ENCODE results near the gene CDH23. TPM values are rescaled to one million over a fixed set of nuclear protein-coding genes. Genes with fewer than 3 reads are reported as not detected.

CDH23 gene
- total RNA-seq, 2 donors from 2014 or later, result 3.9 to 74.8 TPM

GRCh38 chr10:71621231-71622153, 224.8 kb downstream of the CDH23 start:
- intact Hi-C loops (cut with DNase I), result no loop called here
- no peak for DNase-seq (ENCODE audit: low spot score)
- no peaks in the 10 kb centered on the region for H3K36me3 ChIP-seq
- no peak overlapping the region for H3K4me3 ChIP-seq
- no peaks in the 10 kb centered on the region for H3K9me3 ChIP-seq
- no peaks in the 10 kb centered on the region for H3K27me3 ChIP-seq (replicated peaks; ENCODE audit: insufficient read depth)
- WGBS, result 73% methylated on average over 12 of the region's 12 CpGs
- TF ChIP-seq POLR2AphosphoS5 (IDR thresholded peaks at IDR 0.05) (peak; percentile 20), POLR2A (IDR thresholded peaks at IDR 0.05) (no peak)
- no peaks in the 10 kb centered on the region for H3K4me1 ChIP-seq (replicated peaks)
- H3K27ac ChIP-seq, result peak overlapping the region in 1 of 2 donors; percentile 36

DNA sequence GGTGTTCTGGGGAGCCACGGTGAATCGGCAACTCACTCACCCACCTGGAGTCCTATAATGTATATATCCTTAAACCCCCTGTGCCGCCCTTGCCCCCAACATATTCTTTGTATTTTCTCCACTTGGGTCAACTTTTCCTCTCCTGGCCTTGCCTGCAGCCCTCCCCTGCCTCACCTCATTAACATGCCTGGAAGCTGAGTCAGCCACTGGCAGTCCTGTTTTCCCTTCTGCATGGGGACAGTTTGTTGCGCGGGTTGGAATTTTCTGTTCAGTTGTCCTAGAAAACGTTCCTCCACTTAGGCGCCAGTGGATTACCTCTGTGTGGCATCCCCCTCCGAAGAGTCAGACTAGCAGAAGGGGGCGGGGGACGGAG, 225.4 kb downstream of the CDH23 start:
- intact Hi-C loops (cut with DNase I), result no loop called here
- no peaks in the 10 kb centered on the region for H3K9me3 ChIP-seq
- no peak for DNase-seq (ENCODE audit: low spot score)
- no peaks in the 10 kb centered on the region for H3K27me3 ChIP-seq (replicated peaks; ENCODE audit: insufficient read depth)
- TF ChIP-seq POLR2AphosphoS5 (IDR thresholded peaks at IDR 0.05), result no peak
- no peak for TF ChIP-seq POLR2A (IDR thresholded peaks at IDR 0.05)
- TF ChIP-seq, protein P1, sequence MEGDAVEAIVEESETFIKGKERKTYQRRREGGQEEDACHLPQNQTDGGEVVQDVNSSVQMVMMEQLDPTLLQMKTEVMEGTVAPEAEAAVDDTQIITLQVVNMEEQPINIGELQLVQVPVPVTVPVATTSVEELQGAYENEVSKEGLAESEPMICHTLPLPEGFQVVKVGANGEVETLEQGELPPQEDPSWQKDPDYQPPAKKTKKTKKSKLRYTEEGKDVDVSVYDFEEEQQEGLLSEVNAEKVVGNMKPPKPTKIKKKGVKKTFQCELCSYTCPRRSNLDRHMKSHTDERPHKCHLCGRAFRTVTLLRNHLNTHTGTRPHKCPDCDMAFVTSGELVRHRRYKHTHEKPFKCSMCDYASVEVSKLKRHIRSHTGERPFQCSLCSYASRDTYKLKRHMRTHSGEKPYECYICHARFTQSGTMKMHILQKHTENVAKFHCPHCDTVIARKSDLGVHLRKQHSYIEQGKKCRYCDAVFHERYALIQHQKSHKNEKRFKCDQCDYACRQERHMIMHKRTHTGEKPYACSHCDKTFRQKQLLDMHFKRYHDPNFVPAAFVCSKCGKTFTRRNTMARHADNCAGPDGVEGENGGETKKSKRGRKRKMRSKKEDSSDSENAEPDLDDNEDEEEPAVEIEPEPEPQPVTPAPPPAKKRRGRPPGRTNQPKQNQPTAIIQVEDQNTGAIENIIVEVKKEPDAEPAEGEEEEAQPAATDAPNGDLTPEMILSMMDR (IDR thresholded peaks at IDR 0.05), result no peak
- WGBS, result 54% methylated on average over 10 of the region's 10 CpGs
- no peaks in the 10 kb centered on the region for H3K36me3 ChIP-seq
- no peak overlapping the region for H3K4me3 ChIP-seq
- H3K4me1 ChIP-seq (replicated peaks), result no peaks in the 10 kb centered on the region
- peak overlapping the region in 1 of 2 donors; percentile 23 for H3K27ac ChIP-seq

- DNase-seq (ENCODE audit: low spot score), result no peak
- H3K4me1 ChIP-seq (replicated peaks), result no peaks in the 10 kb centered on the region
- no peak overlapping the region for H3K4me3 ChIP-seq
- H3K36me3 ChIP-seq, result no peaks in the 10 kb centered on the region
- intact Hi-C loops (cut with DNase I), result no loop called here
- H3K27ac ChIP-seq, result peak overlapping the region in 1 of 2 donors; percentile 23
- 65% methylated on average over 8 of the region's 8 CpGs for WGBS
- H3K9me3 ChIP-seq, result no peaks in the 10 kb centered on the region
- TF ChIP-seq POLR2A (IDR thresholded peaks at IDR 0.05) (no peak), POLR2AphosphoS5 (IDR thresholded peaks at IDR 0.05) (no peak)
- TF ChIP-seq, protein P1 (IDR thresholded peaks at IDR 0.05), result no peak
- H3K27me3 ChIP-seq (replicated peaks; ENCODE audit: insufficient read depth), result no peaks in the 10 kb centered on the region
Observed at GRCh38 chr10:71622616-71623015, 225.9 kb downstream of the CDH23 start.

- TF ChIP-seq, protein P1 (IDR thresholded peaks at IDR 0.05), result peak in 1 of 4 experiments; percentile 30
- TF ChIP-seq POLR2A (IDR thresholded peaks at IDR 0.05) (no peak), POLR2AphosphoS5 (IDR thresholded peaks at IDR 0.05) (no peak)
- WGBS, result 60% methylated on average over 11 of the region's 11 CpGs
- intact Hi-C loops (cut with DNase I), result no loop called here
Observed at GRCh38 chr10:71623098-71623985, 226.6 kb downstream of the CDH23 start.

DNA sequence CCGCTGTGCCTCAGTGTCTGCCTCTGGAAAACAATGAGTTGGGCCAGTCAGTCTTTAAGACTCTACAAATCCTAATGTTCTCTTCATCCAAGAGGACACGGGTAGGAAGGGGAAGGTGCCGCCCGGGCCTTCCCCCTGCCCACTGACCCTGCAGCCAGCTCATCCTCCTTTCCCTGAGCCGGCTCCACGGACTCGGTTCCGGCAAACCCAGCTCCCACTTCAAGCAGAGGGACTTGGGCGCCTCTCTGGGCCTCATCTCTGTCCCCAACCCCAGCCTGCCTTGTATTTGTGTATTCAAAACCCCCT, 227.2 kb downstream of the CDH23 start:
- no peak overlapping the region for H3K27ac ChIP-seq
- H3K4me3 ChIP-seq, result no peak overlapping the region
- TF ChIP-seq POLR2A (IDR thresholded peaks at IDR 0.05) (no peak), POLR2AphosphoS5 (IDR thresholded peaks at IDR 0.05) (no peak)
- TF ChIP-seq, protein P1 (IDR thresholded peaks at IDR 0.05), result no peak
- no peaks in the 10 kb centered on the region for H3K36me3 ChIP-seq
- H3K27me3 ChIP-seq (replicated peaks; ENCODE audit: insufficient read depth), result no peaks in the 10 kb centered on the region
- intact Hi-C loops (cut with DNase I), result no loop called here
- H3K9me3 ChIP-seq, result no peaks in the 10 kb centered on the region
- DNase-seq (ENCODE audit: low spot score), result no peak
- WGBS, result 96% methylated on average over 9 of the region's 9 CpGs
- no peaks in the 10 kb centered on the region for H3K4me1 ChIP-seq (replicated peaks)

More at GRCh38 chr10:71623098-71623985, 226.6 kb downstream of the CDH23 start:
- Histone ChIP-seq H3K27ac (no peak overlapping the region), H3K36me3 (no peaks in the 10 kb centered on the region), H3K4me1 (replicated peaks) (no peaks in the 10 kb centered on the region), H3K9me3 (no peaks in the 10 kb centered on the region), H3K4me3 (no peak overlapping the region), H3K27me3 (replicated peaks; ENCODE audit: insufficient read depth) (no peaks in the 10 kb centered on the region)
- no peak for DNase-seq (ENCODE audit: low spot score)
